Measurements from ENCODE around the gene RNF213.

DNA sequence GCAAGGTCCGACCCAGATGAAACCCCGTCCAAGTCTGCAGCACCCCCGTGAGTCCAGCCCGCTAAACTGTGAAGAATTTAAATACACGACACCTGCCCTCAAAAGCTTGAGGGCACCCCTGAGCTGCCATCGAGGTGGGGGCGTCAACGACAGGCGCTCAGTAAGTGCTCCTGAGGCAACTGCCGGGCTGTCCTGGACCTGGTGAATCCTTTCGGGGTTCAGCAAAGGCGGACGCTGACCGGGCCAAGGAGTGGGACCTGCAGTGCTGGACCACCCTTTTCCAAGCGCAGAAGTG, 153.8 kb downstream of the RNF213 start:
- TF ChIP-seq, protein P1, sequence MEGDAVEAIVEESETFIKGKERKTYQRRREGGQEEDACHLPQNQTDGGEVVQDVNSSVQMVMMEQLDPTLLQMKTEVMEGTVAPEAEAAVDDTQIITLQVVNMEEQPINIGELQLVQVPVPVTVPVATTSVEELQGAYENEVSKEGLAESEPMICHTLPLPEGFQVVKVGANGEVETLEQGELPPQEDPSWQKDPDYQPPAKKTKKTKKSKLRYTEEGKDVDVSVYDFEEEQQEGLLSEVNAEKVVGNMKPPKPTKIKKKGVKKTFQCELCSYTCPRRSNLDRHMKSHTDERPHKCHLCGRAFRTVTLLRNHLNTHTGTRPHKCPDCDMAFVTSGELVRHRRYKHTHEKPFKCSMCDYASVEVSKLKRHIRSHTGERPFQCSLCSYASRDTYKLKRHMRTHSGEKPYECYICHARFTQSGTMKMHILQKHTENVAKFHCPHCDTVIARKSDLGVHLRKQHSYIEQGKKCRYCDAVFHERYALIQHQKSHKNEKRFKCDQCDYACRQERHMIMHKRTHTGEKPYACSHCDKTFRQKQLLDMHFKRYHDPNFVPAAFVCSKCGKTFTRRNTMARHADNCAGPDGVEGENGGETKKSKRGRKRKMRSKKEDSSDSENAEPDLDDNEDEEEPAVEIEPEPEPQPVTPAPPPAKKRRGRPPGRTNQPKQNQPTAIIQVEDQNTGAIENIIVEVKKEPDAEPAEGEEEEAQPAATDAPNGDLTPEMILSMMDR (conservative IDR thresholded peaks at IDR 0.05 in 1 of 2, IDR thresholded peaks at IDR 0.05 in 1 of 2; ENCODE audit: low read depth in 1 of 2, low read length in 2 of 2): no peak
- TF ChIP-seq EZH2 (IDR thresholded peaks at IDR 0.05; ENCODE audit: low read length, missing control alignments): no peak

Data from fibroblast of lung (primary cell).